ENCODE results near the gene COBLL1. TPM values are rescaled to one million over a fixed set of nuclear protein-coding genes. Genes with fewer than 3 reads are reported as not detected.

The COBLL1 gene
- total RNA-seq, 1 experiment from 2014 or later = 5.9 TPM

DNA sequence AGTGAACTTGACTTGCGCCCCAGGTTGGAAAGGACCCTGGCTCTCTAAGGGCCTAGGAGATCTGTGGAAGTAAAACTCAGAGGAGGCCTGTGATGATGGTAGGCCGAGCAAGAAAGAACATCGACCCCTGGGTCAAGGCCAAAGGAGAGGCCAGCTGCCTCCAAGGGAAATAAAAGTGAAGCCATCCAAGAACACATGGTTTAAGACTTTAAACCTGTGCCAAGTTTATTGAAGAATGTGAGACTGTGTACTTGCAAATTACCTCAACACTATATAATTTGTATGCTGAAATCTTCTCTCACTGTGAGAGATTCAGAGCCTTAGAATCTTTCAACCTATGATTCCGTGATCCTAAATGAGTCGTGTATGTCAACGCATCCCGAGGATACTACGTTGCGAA lies 40.7 kb upstream of the COBLL1 start:
- Histone ChIP-seq H3K9me3 (ENCODE audit: control insufficient read depth, low read depth, low read length) (no peaks in the 10 kb centered on the region), H3K4me2 (ENCODE audit: insufficient read depth, insufficient read length, low read length) (no peak overlapping the region), H3K79me2 (ENCODE audit: insufficient read depth, low read length) (no peaks in the 10 kb centered on the region), H2AK5ac (ENCODE audit: insufficient read length, low read length) (no peak overlapping the region), H3K27ac (ENCODE audit: insufficient read length, low read depth, low read length) (no peak overlapping the region), H4K20me1 (ENCODE audit: control insufficient read depth, insufficient read depth, insufficient read length) (no peaks in the 10 kb centered on the region), H3K23me2 (ENCODE audit: insufficient read length, low read depth, low read length, poor library complexity, severe bottlenecking) (no peaks in the 10 kb centered on the region), H4K91ac (ENCODE audit: insufficient read length, low read depth, low read length) (no peak overlapping the region), H3K56ac (ENCODE audit: insufficient read length, low read depth, low read length) (no peak overlapping the region), H2BK12ac (ENCODE audit: insufficient read length, low read depth, low read length) (no peak overlapping the region), H3K79me1 (ENCODE audit: insufficient read depth, low read depth, low read length, poor library complexity, severe bottlenecking) (no peaks in the 10 kb centered on the region), H3K23ac (ENCODE audit: insufficient read length, low read depth, low read length) (no peak overlapping the region), H2AFZ (ENCODE audit: low read length) (no peak overlapping the region), H2BK5ac (ENCODE audit: insufficient read length, low read length) (no peak overlapping the region), H4K5ac (ENCODE audit: insufficient read length, low read depth, low read length) (no peak overlapping the region), H3K4ac (ENCODE audit: low read depth, low read length) (no peak overlapping the region), H2BK20ac (ENCODE audit: low read depth, low read length, poor library complexity, severe bottlenecking) (no peak overlapping the region), H3K9ac (ENCODE audit: extremely low read depth, insufficient read length, low read length) (no peak overlapping the region), H3K27me3 (ENCODE audit: insufficient read depth, low read length) (no peaks in the 10 kb centered on the region), H3T11ph (ENCODE audit: low read length) (no peak overlapping the region), H2BK120ac (ENCODE audit: low read depth, low read length, poor library complexity, severe bottlenecking) (no peak overlapping the region), H3K4me1 (ENCODE audit: insufficient read depth, low read length) (no peaks in the 10 kb centered on the region), H3K18ac (ENCODE audit: insufficient read length, low read depth, low read length) (no peak overlapping the region), H3K14ac (ENCODE audit: insufficient read depth, low read length) (no peak overlapping the region), H4K8ac (replicated peaks; ENCODE audit: insufficient read length, low read depth, low read length) (no peak overlapping the region), H2BK15ac (ENCODE audit: low read depth, low read length) (no peak overlapping the region)
- Mint-ChIP-seq H3K36me3 (ENCODE audit: insufficient read depth in 1 of 3, low read depth in 3 of 3) (no peaks in the 10 kb centered on the region), H3K27ac (peak overlapping the region in 1 of 3 experiments; percentile 14; a peak in 1 of 7 replicates), H3K9me3 (no peaks in the 10 kb centered on the region), H3K4me3 (no peak overlapping the region), H3K4me1 (peaks cover 7 to 8% of the 10 kb centered on the region in 2 experiments), H3K27me3 (ENCODE audit: low read depth) (no peaks in the 10 kb centered on the region)
- DNase-seq = no peak
- TF ChIP-seq, protein P1, sequence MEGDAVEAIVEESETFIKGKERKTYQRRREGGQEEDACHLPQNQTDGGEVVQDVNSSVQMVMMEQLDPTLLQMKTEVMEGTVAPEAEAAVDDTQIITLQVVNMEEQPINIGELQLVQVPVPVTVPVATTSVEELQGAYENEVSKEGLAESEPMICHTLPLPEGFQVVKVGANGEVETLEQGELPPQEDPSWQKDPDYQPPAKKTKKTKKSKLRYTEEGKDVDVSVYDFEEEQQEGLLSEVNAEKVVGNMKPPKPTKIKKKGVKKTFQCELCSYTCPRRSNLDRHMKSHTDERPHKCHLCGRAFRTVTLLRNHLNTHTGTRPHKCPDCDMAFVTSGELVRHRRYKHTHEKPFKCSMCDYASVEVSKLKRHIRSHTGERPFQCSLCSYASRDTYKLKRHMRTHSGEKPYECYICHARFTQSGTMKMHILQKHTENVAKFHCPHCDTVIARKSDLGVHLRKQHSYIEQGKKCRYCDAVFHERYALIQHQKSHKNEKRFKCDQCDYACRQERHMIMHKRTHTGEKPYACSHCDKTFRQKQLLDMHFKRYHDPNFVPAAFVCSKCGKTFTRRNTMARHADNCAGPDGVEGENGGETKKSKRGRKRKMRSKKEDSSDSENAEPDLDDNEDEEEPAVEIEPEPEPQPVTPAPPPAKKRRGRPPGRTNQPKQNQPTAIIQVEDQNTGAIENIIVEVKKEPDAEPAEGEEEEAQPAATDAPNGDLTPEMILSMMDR (conservative IDR thresholded peaks at IDR 0.05) = no peak
- no CpG with 5 or more reads among the region's 9 CpGs for WGBS (ENCODE audit: extremely low coverage, insufficient read length, low lambda C conversion rate)
